ENCODE results near the gene PIP5K1C. TPM values are rescaled to one million over a fixed set of nuclear protein-coding genes. Genes with fewer than 3 reads are reported as not detected.

The PIP5K1C gene
- total RNA-seq, 1 donor from 2014 or later, result 24.5 TPM

- intact Hi-C loops (cut with micrococcal nuclease), result no loop called here
- Mint-ChIP-seq H3K9me3 (no peaks in the 10 kb centered on the region), H3K4me3 (no peak overlapping the region), H3K27ac (no peak overlapping the region), H3K4me1 (ENCODE audit: low read depth) (no peaks in the 10 kb centered on the region), H3K27me3 (ENCODE audit: insufficient read depth) (peaks cover 12% of the 10 kb centered on the region), H3K36me3 (ENCODE audit: low read depth) (no peaks in the 10 kb centered on the region)
- DNase-seq (ENCODE audit: low spot score), result no peak
Observed at GRCh38 chr19:3712663-3713611, 12.7 kb upstream of the PIP5K1C start.

- Mint-ChIP-seq H3K4me3 (no peak overlapping the region), H3K4me1 (ENCODE audit: low read depth) (no peaks in the 10 kb centered on the region), H3K9me3 (no peaks in the 10 kb centered on the region), H3K27ac (no peak overlapping the region), H3K36me3 (ENCODE audit: low read depth) (no peaks in the 10 kb centered on the region), H3K27me3 (ENCODE audit: insufficient read depth) (peaks cover 15% of the 10 kb centered on the region)
- DNase-seq (ENCODE audit: low spot score), result no peak
- intact Hi-C loops (cut with micrococcal nuclease), result no loop called here
Observed at GRCh38 chr19:3710265-3710812, 10.1 kb upstream of the PIP5K1C start.

- Mint-ChIP-seq H3K27me3 (ENCODE audit: insufficient read depth) (peaks cover 15% of the 10 kb centered on the region), H3K9me3 (no peaks in the 10 kb centered on the region), H3K36me3 (ENCODE audit: low read depth) (no peaks in the 10 kb centered on the region), H3K4me1 (ENCODE audit: low read depth) (no peaks in the 10 kb centered on the region), H3K4me3 (no peak within 1 kb of the TSS), H3K27ac (no peak within 1 kb of the TSS)
- no peak for DNase-seq (ENCODE audit: low spot score)
- intact Hi-C loops (cut with micrococcal nuclease), result loop anchor here (10.0 kb wide), 1 partner anchor 384 kb away; no protein-coding TSS in a partner anchor
Observed at GRCh38 chr19:3708207-3708931, 8.1 kb upstream of the PIP5K1C start, which contains the start of gene TJP3. TJP3 (plus strand) TSS chr19:3708384; CDS start chr19:3728433, 20,049 bp downstream.

- Mint-ChIP-seq H3K4me1 (ENCODE audit: low read depth) (no peaks in the 10 kb centered on the region), H3K27ac (no peak overlapping the region), H3K4me3 (no peak overlapping the region), H3K36me3 (ENCODE audit: low read depth) (no peaks in the 10 kb centered on the region), H3K9me3 (no peaks in the 10 kb centered on the region), H3K27me3 (ENCODE audit: insufficient read depth) (peaks cover 14% of the 10 kb centered on the region)
- no peak for DNase-seq (ENCODE audit: low spot score)
- intact Hi-C loops (cut with micrococcal nuclease), result loop anchor here (10.0 kb wide), 1 partner anchor 383 kb away; no protein-coding TSS in a partner anchor
Observed at GRCh38 chr19:3707868-3708206, 7.6 kb upstream of the PIP5K1C start.

- Mint-ChIP-seq H3K36me3 (ENCODE audit: low read depth) (no peaks in the 10 kb centered on the region), H3K4me3 (peak overlapping the region; percentile 73), H3K27ac (no peak overlapping the region), H3K9me3 (no peaks in the 10 kb centered on the region), H3K27me3 (ENCODE audit: insufficient read depth) (peaks cover 2% of the 10 kb centered on the region), H3K4me1 (ENCODE audit: low read depth) (peaks cover 5% of the 10 kb centered on the region)
- DNase-seq (ENCODE audit: low spot score), result no peak
- intact Hi-C loops (cut with micrococcal nuclease), result loop anchor here (10.0 kb wide), 1 partner anchor 376 kb away; no protein-coding TSS in a partner anchor
Observed at GRCh38 chr19:3701200-3701599, 932 bp upstream of the PIP5K1C start.

- Mint-ChIP-seq H3K4me1 (ENCODE audit: low read depth) (peaks cover 5% of the 10 kb centered on the region), H3K4me3 (peak overlapping the region; percentile 91), H3K9me3 (no peaks in the 10 kb centered on the region), H3K36me3 (ENCODE audit: low read depth) (no peaks in the 10 kb centered on the region), H3K27me3 (ENCODE audit: insufficient read depth) (no peaks in the 10 kb centered on the region), H3K27ac (peak overlapping the region; percentile 70)
- intact Hi-C loops (cut with micrococcal nuclease), result loop anchor here (1.0 to 10.0 kb wide), 4 partner anchors 12 to 375 kb away; no protein-coding TSS in a partner anchor
- no peak for DNase-seq (ENCODE audit: low spot score)
Observed at GRCh38 chr19:3699741-3700241, 477 bp downstream of the PIP5K1C start.

GRCh38 chr19:3698974-3699740, 1.1 kb downstream of the PIP5K1C start:
- Mint-ChIP-seq H3K9me3 (no peaks in the 10 kb centered on the region), H3K27me3 (ENCODE audit: insufficient read depth) (no peaks in the 10 kb centered on the region), H3K27ac (peak overlapping the region; percentile 70), H3K36me3 (ENCODE audit: low read depth) (no peaks in the 10 kb centered on the region), H3K4me3 (peak overlapping the region; percentile 91), H3K4me1 (ENCODE audit: low read depth) (peaks cover 5% of the 10 kb centered on the region)
- DNase-seq (ENCODE audit: low spot score), result no peak
- intact Hi-C loops (cut with micrococcal nuclease), result no loop called here

GRCh38 chr19:3698386-3698950, 1.8 kb downstream of the PIP5K1C start:
- peaks cover 5% of the 10 kb centered on the region for H3K4me1 Mint-ChIP-seq (ENCODE audit: low read depth)
- peak overlapping the region; percentile 55 for H3K4me3 Mint-ChIP-seq
- intact Hi-C loops (cut with micrococcal nuclease), result no loop called here
- no peaks in the 10 kb centered on the region for H3K9me3 Mint-ChIP-seq
- DNase-seq (ENCODE audit: low spot score), result no peak
- H3K27me3 Mint-ChIP-seq (ENCODE audit: insufficient read depth), result no peaks in the 10 kb centered on the region
- H3K27ac Mint-ChIP-seq, result no peak overlapping the region
- H3K36me3 Mint-ChIP-seq (ENCODE audit: low read depth), result no peaks in the 10 kb centered on the region

GRCh38 chr19:3697671-3698385, 2.4 kb downstream of the PIP5K1C start:
- Mint-ChIP-seq H3K36me3 (ENCODE audit: low read depth) (no peaks in the 10 kb centered on the region), H3K9me3 (no peaks in the 10 kb centered on the region), H3K4me3 (peak overlapping the region; percentile 55), H3K27me3 (ENCODE audit: insufficient read depth) (no peaks in the 10 kb centered on the region), H3K4me1 (ENCODE audit: low read depth) (peaks cover 5% of the 10 kb centered on the region), H3K27ac (no peak overlapping the region)
- no peak for DNase-seq (ENCODE audit: low spot score)
- intact Hi-C loops (cut with micrococcal nuclease), result no loop called here

GRCh38 chr19:3697094-3697493, 3.2 kb downstream of the PIP5K1C start:
- no peaks in the 10 kb centered on the region for H3K27me3 Mint-ChIP-seq (ENCODE audit: insufficient read depth)
- no peaks in the 10 kb centered on the region for H3K9me3 Mint-ChIP-seq
- H3K36me3 Mint-ChIP-seq (ENCODE audit: low read depth), result no peaks in the 10 kb centered on the region
- no peak overlapping the region for H3K4me3 Mint-ChIP-seq
- no peak overlapping the region for H3K27ac Mint-ChIP-seq
- peaks cover 5% of the 10 kb centered on the region for H3K4me1 Mint-ChIP-seq (ENCODE audit: low read depth)
- intact Hi-C loops (cut with micrococcal nuclease), result no loop called here
- DNase-seq (ENCODE audit: low spot score), result no peak

- H3K9me3 Mint-ChIP-seq, result peaks cover under 1% of the 10 kb centered on the region
- no peak overlapping the region for H3K4me3 Mint-ChIP-seq
- peaks cover under 1% of the 10 kb centered on the region for H3K36me3 Mint-ChIP-seq (ENCODE audit: low read depth)
- intact Hi-C loops (cut with micrococcal nuclease), result no loop called here
- peaks cover 6% of the 10 kb centered on the region for H3K4me1 Mint-ChIP-seq (ENCODE audit: low read depth)
- no peak overlapping the region for H3K27ac Mint-ChIP-seq
- H3K27me3 Mint-ChIP-seq (ENCODE audit: insufficient read depth), result no peaks in the 10 kb centered on the region
- no peak for DNase-seq (ENCODE audit: low spot score)
Observed at GRCh38 chr19:3696660-3696995, 3.6 kb downstream of the PIP5K1C start.

Measured in activated T-helper 1 cell treated with anti-CD3 and anti-CD28 coated beads, Interleukin-12 subunit alpha, Interleukin-12 subunit beta, Interleukin-2, Interleukin-4 antibody, amounts not matched to agents 30 ng/mL and 10 ng/mL and 1 ng/mL, durations not matched to agents 14 hours and 24 hours and 36 hours (primary cell).